ENCODE results near the gene ACBD4. TPM values are rescaled to one million over a fixed set of nuclear protein-coding genes. Genes with fewer than 3 reads are reported as not detected.

The ACBD4 gene
- total and polyA plus RNA-seq, 2 of the 13 experiments (the other 11 are each of a cell fraction or from before 2014, with no cell fraction given), result 16.1 to 26.9 TPM

GRCh38 chr17:45160447-45161287, 25.2 kb downstream of the ACBD4 start (continued):
- peak; percentile 75 for TF ChIP-seq SPEN (CRISPR knock-in tag; IDR thresholded peaks at IDR 0.05; ENCODE audit: low read depth)
- 0 out of 2 replicates have a peak, but pooled peaks have one; percentile 24 for TF ChIP-seq NR2F6 (IDR thresholded peaks at IDR 0.05)
- TF ChIP-seq NR2F6 (CRISPR knock-in tag; IDR thresholded peaks at IDR 0.05), result peak; percentile 75
- TF ChIP-seq ZNF232 (CRISPR knock-in tag; IDR thresholded peaks at IDR 0.05; ENCODE audit: borderline replicate concordance), result peak; percentile 81; the same call in 1 of the 2 replicates
- no peak for TF ChIP-seq ZNF652 (CRISPR knock-in tag; IDR thresholded peaks at IDR 0.05; ENCODE audit: borderline replicate concordance, low read depth)
- TF ChIP-seq ZNF607 (CRISPR knock-in tag; IDR thresholded peaks at IDR 0.05; ENCODE audit: borderline replicate concordance), result no peak
- peak; percentile 34; the same call in 1 of the 2 replicates for TF ChIP-seq ZNF318 (CRISPR knock-in tag; IDR thresholded peaks at IDR 0.05)
- TF ChIP-seq MTA1 (CRISPR knock-in tag; IDR thresholded peaks at IDR 0.05; ENCODE audit: borderline replicate concordance), result peak; percentile 98
- TF ChIP-seq KDM6A (CRISPR knock-in tag; IDR thresholded peaks at IDR 0.05; ENCODE audit: low read depth), result no peak
- no peak for TF ChIP-seq ZNF260 (CRISPR knock-in tag; IDR thresholded peaks at IDR 0.05; ENCODE audit: borderline replicate concordance, low read depth)
- no peak; the same call in none of the 2 replicates for TF ChIP-seq AHR (CRISPR knock-in tag; IDR thresholded peaks at IDR 0.05)
- TF ChIP-seq SMAD3 (CRISPR knock-in tag; IDR thresholded peaks at IDR 0.05), result no peak
- TF ChIP-seq ZNF788 (CRISPR knock-in tag; IDR thresholded peaks at IDR 0.05; ENCODE audit: borderline replicate concordance), result peak; percentile 83; the same call in 1 of the 2 replicates
- TF ChIP-seq NR2C2 (CRISPR knock-in tag; IDR thresholded peaks at IDR 0.05; ENCODE audit: borderline replicate concordance), result no peak
- TF ChIP-seq ZBTB2 (CRISPR knock-in tag; IDR thresholded peaks at IDR 0.05; ENCODE audit: low read depth), result 0 out of 2 replicates have a peak, but pooled peaks have one; percentile 51
- 0 out of 2 replicates have a peak, but pooled peaks have one; percentile 76 for TF ChIP-seq ZNF839 (CRISPR knock-in tag; IDR thresholded peaks at IDR 0.05; ENCODE audit: borderline replicate concordance)
- no peak for TF ChIP-seq MATR3 (CRISPR knock-in tag; IDR thresholded peaks at IDR 0.05)
- no peak for TF ChIP-seq HOXA9 (CRISPR knock-in tag; IDR thresholded peaks at IDR 0.05; ENCODE audit: borderline replicate concordance)
- TF ChIP-seq ASH2L (IDR thresholded peaks at IDR 0.05; ENCODE audit: insufficient read length, low read depth, low read length), result peak; percentile 75
- TF ChIP-seq ZBTB7B (CRISPR knock-in tag; IDR thresholded peaks at IDR 0.05), result peak; percentile 51; the same call in 1 of the 2 replicates
- TF ChIP-seq ZFAT (CRISPR knock-in tag; conservative IDR thresholded peaks at IDR 0.05), result no peak
